GM19468 (cell line): Measurements from ENCODE around the gene RBPMS2.
A peak's percentile ranks its signal among the peaks of the same experiment; 100 is the strongest.

Experiments
- ATAC-seq: cut with Tn5 transposase; IDR thresholded peaks from one replicate; pipeline ENCODE4 v1.9.1; 2021; ENCODE audit warnings: mild to moderate bottlenecking, moderate library complexity, moderate number of reproducible peaks; ENCODE audit not compliant: unreplicated experiment; ENCODE audit errors: extremely low read depth

The RBPMS2 gene

DNA sequence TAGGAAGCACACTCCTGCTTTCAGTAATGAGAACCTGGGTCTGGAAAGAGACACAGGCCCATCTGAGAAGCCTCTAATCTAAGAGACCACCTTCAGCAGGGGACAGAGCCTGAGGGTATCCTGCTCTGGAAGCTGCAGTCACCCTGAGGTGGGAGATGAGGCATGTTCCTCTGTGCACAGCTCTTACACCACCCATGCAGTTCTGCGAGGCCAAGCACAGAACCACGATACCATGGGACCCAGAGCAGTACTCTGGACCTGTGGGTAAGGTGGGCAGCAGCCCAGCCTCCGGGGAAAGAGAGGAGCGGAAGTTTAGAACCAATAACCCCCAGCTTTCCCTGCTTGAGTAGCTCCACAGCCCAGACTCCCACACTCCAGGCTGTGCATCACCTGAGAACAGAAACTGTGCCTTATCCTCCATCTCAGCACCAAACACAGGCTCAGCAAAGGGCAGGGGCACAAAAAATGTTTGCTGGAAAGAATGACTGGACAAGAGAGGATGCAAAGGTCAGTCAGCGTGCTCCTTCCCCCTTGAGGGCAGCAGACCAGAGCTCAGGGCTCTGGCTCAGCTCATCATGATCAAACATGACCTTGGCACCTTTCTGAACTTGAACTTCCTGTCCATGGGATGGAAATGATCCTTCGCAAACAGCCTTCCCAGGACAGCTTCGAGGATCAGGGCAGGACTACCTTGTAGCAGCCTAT, 43.1 kb downstream of the RBPMS2 start:
- no peak for ATAC-seq

DNA sequence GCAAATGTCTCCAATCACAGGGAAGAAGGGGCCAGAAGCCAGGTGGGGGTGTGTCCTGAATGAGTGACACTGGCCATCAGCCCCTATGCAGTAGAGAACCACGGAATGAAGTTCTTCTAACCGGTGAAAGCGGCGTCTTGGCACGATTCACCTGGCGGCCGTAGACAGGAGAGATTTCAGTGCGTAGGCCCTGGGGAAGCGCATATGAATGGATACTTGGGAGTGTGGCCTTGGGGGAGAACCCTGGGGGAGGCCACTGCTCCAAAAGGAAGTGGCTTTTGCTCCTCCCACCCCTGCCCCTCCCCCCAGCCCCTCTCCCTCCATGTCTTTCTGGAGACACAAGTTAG, 43.6 kb downstream of the RBPMS2 start:
- ATAC-seq = no peak

DNA sequence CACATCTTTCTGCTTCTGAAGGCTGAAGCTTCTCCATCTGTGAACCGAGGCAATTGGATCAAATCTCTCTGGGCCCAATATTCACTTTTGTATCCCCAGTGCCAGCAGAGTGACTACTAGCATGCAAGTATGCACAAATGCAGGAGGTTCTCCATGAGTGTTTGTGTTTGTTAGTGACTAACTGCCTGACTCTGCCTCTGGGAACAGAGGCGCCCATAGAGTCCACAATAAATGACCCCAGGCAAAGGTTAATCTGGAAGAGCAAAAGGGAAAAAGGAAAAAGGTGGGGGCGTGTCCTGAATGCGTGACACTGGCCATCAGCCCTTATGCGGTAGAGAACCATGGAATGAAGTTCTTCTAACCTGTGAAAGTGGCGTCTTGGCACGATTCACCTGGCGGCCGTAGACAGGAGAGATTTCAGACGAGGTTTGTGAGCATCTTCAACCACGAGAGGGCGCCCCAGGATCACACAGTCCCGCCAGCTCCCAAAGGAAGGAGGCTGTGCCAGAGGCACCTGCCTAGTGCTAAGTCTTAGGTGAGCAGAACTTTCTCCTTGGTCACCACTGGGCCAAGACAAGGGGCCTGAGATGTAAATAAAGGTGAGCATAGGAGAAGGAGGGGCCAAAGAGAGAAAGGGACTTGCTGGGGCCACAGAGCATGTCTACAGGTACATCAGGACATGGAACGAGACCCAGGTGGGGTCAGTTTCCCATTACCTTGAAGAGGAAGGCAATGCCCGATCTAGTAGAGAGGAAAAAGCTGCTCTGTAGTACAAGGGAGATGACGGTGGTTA, 44.2 kb downstream of the RBPMS2 start:
- no peak for ATAC-seq

GRCh38 chr15:64730151-64730550, 45.2 kb downstream of the RBPMS2 start:
- ATAC-seq = no peak

GRCh38 chr15:64720188-64720587, 55.2 kb downstream of the RBPMS2 start:
- no peak for ATAC-seq

DNA sequence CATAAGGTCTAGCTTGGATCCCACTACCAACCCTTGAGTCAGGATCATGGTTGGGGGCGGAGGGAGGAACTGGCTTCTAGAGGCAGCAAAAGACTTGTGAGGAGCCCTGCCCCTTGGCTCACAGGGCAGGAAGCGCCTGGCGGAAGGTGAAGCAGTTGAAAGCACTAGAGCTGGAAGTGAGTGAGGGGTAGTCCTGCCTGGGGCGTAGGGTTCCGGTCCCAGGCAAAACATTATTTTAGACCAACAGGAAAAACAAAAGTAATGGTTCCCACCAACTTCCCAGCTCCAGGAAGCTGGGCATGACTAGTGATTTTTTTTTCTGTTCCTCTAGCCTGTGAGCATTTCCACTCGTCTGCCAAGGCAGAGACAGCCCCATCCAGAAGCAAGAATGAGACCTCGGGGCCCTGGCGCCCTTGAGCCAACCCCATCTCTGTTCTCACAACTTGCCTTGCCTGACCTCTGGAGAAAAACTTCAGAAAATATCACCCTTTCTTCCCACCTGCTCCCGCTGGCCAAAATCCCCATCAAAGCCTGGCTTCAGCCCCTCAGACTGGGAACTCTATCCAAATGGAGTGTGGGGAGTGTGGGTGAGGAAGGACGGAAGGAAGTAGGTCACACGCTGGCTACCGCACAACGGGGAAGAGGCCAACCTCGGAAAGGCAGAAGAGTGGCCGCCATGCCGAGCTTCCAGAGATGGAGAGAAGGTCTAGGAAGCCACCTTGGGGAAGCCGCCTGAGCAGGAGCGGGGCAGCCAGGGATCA, 57.5 kb downstream of the RBPMS2 start:
- no peak for ATAC-seq

GRCh38 chr15:64717130-64717529, 58.3 kb downstream of the RBPMS2 start:
- ATAC-seq = no peak

DNA sequence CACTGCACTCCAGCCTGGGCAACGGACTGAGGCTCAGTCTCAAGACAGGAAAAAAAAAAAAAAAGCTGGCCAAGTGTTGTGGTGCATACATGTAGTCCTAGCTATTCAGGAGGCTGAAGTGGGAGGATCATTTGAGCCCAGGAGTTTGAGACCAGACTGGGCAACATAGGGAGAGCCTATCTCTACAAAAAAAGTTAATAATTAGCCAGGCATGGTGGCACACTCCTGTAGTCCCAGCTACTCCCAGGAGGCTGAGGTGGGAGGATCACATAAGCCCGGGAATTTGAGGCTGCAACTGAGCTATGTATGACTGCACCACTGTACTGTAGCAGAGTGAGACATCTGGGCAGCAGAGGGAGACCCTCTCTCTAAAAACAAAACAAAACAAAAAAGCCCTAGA, 58.9 kb downstream of the RBPMS2 start:
- ATAC-seq = no peak

DNA sequence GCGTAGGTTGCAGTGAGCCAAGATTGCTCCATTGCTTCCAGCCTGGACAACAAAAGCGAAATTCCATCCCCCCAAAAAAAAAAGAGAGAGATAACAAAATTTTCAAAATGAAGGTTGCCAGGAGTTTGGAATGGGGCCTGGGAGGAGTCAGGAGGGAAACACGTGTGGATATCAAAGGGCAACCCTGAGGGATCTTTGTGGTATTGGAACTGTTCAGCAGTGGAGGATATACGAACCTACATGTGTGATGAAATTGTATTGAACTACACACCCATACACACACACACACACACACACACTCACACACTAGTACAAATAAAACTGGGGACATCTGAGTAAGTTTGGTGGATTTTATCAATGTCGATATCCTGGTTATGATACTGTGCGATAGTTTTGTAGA, 61.8 kb downstream of the RBPMS2 start:
- no peak for ATAC-seq

DNA sequence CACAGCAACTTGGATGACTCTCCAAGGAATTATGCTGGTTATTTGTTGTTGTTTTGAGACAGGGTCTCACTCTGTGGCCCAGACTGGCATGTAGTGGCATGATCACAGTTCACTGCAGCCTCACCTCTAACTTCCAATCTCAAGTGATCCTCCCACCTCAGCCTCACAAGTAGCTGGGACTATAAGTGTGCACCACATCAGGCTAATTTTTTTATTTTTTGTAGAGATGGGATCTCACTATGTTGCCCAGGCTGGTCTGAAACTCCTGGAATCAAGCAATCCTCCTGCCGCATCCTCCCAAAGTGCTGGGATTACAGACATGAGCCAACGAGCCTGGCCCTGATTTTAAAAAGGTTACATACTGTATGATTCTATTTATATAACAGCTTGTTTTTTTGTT, 63.0 kb downstream of the RBPMS2 start:
- no peak for ATAC-seq

GRCh38 chr15:64710676-64711428, 64.5 kb downstream of the RBPMS2 start:
- no peak for ATAC-seq

GRCh38 chr15:64706011-64706911, 69.1 kb downstream of the RBPMS2 start:
- ATAC-seq = no peak

DNA sequence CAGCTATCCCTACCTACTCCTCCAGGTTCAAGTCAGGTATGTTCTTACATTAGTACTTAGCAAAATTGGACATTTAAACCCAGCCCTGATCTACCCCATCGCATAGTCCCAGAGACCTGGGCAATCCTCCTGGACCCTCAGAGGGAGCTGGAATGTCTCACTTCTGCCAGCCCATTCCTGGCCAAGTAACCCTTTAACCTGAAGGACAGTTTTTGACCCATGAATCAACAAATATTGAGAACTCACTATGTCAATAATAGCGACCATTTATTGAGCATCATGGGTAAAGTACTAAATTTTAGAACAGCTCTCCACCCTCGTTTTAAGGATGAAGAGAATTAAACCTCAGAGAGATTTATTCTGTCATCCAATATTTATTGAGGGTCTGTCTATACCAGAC, 70.4 kb downstream of the RBPMS2 start:
- ATAC-seq = no peak

DNA sequence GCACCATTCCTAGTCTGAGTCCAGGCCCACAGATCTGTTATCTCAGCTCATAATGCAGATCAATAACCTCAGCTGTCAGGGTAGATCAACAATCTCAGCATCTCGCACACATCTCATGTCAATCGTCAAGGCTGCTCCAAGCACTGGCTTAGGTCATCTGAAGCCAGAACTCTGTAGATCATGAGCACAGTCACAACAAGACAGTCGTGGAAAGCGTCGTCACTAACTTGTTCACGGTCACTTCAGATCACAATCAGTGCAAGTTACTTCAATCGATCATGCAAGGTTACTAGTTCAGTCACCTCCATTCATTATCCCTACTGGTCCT, 71.8 kb downstream of the RBPMS2 start:
- ATAC-seq = no peak

- ATAC-seq = peak; percentile 25
Measured at GRCh38 chr15:64702816-64703631, 72.4 kb downstream of the RBPMS2 start.

- ATAC-seq = no peak
Measured at GRCh38 chr15:64701482-64702184, 73.8 kb downstream of the RBPMS2 start.

DNA sequence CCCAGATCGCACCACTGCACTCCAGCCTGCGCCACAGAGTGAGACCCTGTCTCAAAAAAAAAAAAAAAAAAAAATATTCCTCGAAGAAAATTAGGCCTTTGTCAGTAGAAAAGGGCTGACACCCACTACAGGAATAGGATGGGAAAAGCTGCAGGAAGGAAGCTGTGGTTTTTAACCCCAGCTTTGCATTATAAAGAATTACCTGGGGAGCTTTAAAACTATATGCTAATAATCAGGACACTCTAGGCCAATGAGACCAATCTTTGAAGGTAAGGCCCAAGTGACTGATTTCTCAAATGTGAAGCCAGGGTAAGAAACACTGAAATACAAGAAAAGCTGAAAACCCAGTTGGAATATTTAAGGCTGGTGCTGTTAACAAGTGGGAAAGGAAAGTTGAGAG, 74.3 kb downstream of the RBPMS2 start:
- ATAC-seq = no peak

DNA sequence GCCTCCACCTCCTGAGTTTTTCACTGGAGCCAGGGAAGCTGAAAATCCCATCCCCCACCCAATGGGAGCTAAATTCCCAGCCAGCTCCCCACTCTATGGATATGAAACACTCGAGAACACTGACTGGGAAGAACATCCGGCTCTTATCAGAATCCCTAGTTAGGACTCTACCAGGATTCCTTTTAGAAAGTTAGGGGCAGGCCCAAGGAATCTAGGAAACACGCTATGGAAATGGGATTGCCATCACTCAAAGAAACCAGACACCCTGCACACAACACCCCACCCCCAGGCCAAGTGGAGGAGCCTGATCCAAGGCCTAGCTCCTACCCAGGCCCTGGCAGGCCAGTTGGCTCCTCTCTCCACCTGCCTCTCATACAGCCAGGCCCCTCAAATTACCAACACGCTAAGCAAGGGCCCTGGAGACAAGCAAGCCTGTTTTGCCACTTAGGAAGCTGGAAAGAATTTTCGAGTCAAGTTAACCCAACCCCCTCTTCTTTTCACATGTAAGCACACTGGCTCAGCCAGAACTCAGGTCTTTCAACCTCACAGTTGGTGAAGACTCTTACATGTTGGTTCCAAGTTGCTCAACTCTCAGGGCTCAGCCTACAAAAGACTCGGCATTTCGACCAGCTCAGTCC, 75.5 kb downstream of the RBPMS2 start:
- no peak for ATAC-seq
